Lower leg skin (tissue), 4 donors: ENCODE results near the gene PDE9A. TPM values are rescaled to one million over a fixed set of nuclear protein-coding genes. Genes with fewer than 3 reads are reported as not detected.

ENCODE experiments used
- DNase-seq, 2 donors: peaks; one replicate each; pipeline ENCODE4 v3.0.0-alpha.2; 2019; ENCODE audit warnings: low spot score in 2 of 2
- H3K4me3 ChIP-seq: fragments of 200-600 bp; sonication (generic); 2 replicates; pipeline ENCODE4 v1.5.1; 2017; ENCODE audit warnings: mild to moderate bottlenecking, low read depth; ENCODE audit not compliant: poor library complexity, severe bottlenecking
- CTCF ChIP-seq, 3 donors: fragments of 450-650 bp; IDR thresholded peaks; one replicate each; pipeline ENCODE4 v1.5.1; 2016; ENCODE audit warnings: antibody characterized with exemption in 3 of 3, mild to moderate bottlenecking in 3 of 3, moderate library complexity in 2 of 3
- POLR2A ChIP-seq, 2 donors: fragments of 450-650 bp; IDR thresholded peaks; one replicate each; pipeline ENCODE4 v1.6.1; 2016 to 2017; ENCODE audit warnings: antibody characterized with exemption in 2 of 2, mild to moderate bottlenecking in 1 of 2, moderate library complexity in 1 of 2
- WGBS, 2 donors: methylation state at CpG; one replicate each; pipeline ENCODE4 v1.1.5; 2018; 5-methylcytosine and 5-hydroxymethylcytosine counted together
- intact Hi-C: fragments of 100-400 bp; cut with DNase I; formaldehyde crosslinking; loops from one replicate; pipeline ENCODE4 v1.15.0; 2023; ENCODE audit warnings: low total_unique reads
- total RNA-seq, 4 donors: library from RNA; depleted of rRNA; stranded (reverse); fragments of >200 nt; gene quantifications; one replicate each; pipeline ENCODE4 v1.1.0, GENCODE V29; 2016

PDE9A gene
- total RNA-seq, 4 donors from 2014 or later = 2.1 to 16.3 (median 9.0) TPM

GRCh38 chr21:42621166-42621818, 32.1 kb upstream of the PDE9A start:
- TF ChIP-seq POLR2A (IDR thresholded peaks at IDR 0.05) (no peak), CTCF (IDR thresholded peaks at IDR 0.05) (no peak)
- intact Hi-C loops = no loop called here
- 51 to 52% methylated on average over 15 of the region's 15 CpGs for WGBS, 2 donors
- H3K4me3 ChIP-seq = no peak overlapping the region
- peak in 1 of 2 donors; percentile 69 for DNase-seq

GRCh38 chr21:42621819-42622177, 31.6 kb upstream of the PDE9A start:
- intact Hi-C loops = no loop called here
- H3K4me3 ChIP-seq = no peak overlapping the region
- WGBS, 2 donors = 65 to 75% methylated on average over 9 of the region's 9 CpGs
- peak in 1 of 2 donors; percentile 58 for DNase-seq
- TF ChIP-seq CTCF (IDR thresholded peaks at IDR 0.05) = no peak

- no peak overlapping the region for H3K4me3 ChIP-seq
- no peak for TF ChIP-seq POLR2A (IDR thresholded peaks at IDR 0.05)
- TF ChIP-seq CTCF (IDR thresholded peaks at IDR 0.05) = no peak
- intact Hi-C loops = no loop called here
- 84 to 86% methylated on average over 7 of the region's 7 CpGs for WGBS, 2 donors
- peak in 1 of 2 donors; percentile 21 for DNase-seq
Observed at GRCh38 chr21:42622284-42622683, 31.1 kb upstream of the PDE9A start.

- TF ChIP-seq POLR2A (IDR thresholded peaks at IDR 0.05) (no peak), CTCF (IDR thresholded peaks at IDR 0.05) (no peak)
- intact Hi-C loops = no loop called here
- H3K4me3 ChIP-seq = no peak overlapping the region
- DNase-seq = peak in 1 of 2 donors; percentile 74
- 80 to 82% methylated on average over 7 of the region's 7 CpGs for WGBS, 2 donors
Observed at GRCh38 chr21:42623694-42624093, 29.7 kb upstream of the PDE9A start.

GRCh38 chr21:42624095-42624790, 29.2 kb upstream of the PDE9A start:
- TF ChIP-seq CTCF (IDR thresholded peaks at IDR 0.05) (no peak), POLR2A (IDR thresholded peaks at IDR 0.05) (no peak)
- DNase-seq = peak in 1 of 2 donors; percentile 45
- H3K4me3 ChIP-seq = no peak overlapping the region
- 70 to 75% methylated on average over 13 of the region's 13 CpGs for WGBS, 2 donors
- intact Hi-C loops = no loop called here
